Muscle of leg (tissue), 9 donors: ENCODE data around the gene ARMCX4. TPM values are rescaled to one million over a fixed set of nuclear protein-coding genes. Genes with fewer than 3 reads are reported as not detected.

Source experiments
- polyA plus RNA-seq, 8 donors: library from polyadenylated mRNA; unstranded; fragments of 120-200 nt; gene quantifications; one replicate each; pipeline versions ENCODE4 v1.2.1 to v1.2.3, GENCODE V29; 2013; ENCODE audit warnings: inconsistent platforms in 1 of 8, low replicate concordance in 1 of 8; ENCODE audit not compliant: insufficient read length in 8 of 8, insufficient read depth in 1 of 8
- total RNA-seq: library from RNA; stranded (reverse); fragments of 120-200 nt; gene quantifications from one replicate; pipeline ENCODE4 v1.2.4, GENCODE V29; 2013

Gene ARMCX4
- total and polyA plus RNA-seq, 9 donors: 18.5 to 47.6 (median 41.5) TPM

Other genes with a start within 250 kb of the ARMCX4 start
- 0.09 TPM for gene TAF7L, start 194.1 kb upstream of the ARMCX4 start, total RNA-seq
- under 1 TPM; 0.14 to 0.30 (median 0.18) TPM for gene TAF7L, start 194.1 kb upstream of the ARMCX4 start, polyA plus RNA-seq
- 3.1 TPM for gene TIMM8A, start 136.7 kb upstream of the ARMCX4 start, total RNA-seq
- gene TIMM8A, start 136.7 kb upstream of the ARMCX4 start, polyA plus RNA-seq: 10 to 100 TPM in 7 of 8 donors, 1 to 10 TPM in 1; 7.8 to 14.0 (median 11.5) TPM
- 1.5 TPM for gene BTK, start 99.3 kb upstream of the ARMCX4 start, total RNA-seq
- 1 to 10 TPM; 1.7 to 3.5 (median 2.4) TPM for gene BTK, start 99.3 kb upstream of the ARMCX4 start, polyA plus RNA-seq
- gene RPL36A, start 94.4 kb upstream of the ARMCX4 start, total RNA-seq: 2,963 TPM
- 1,000 to 10,000 TPM; 1,610 to 2,503 (median 1,687) TPM for gene RPL36A, start 94.4 kb upstream of the ARMCX4 start, polyA plus RNA-seq
- 18.0 TPM for gene GLA, start 77.5 kb upstream of the ARMCX4 start, total RNA-seq
- 10 to 100 TPM; 14.5 to 21.0 (median 16.8) TPM for gene GLA, start 77.5 kb upstream of the ARMCX4 start, polyA plus RNA-seq
- gene HNRNPH2, start 77.2 kb upstream of the ARMCX4 start, total RNA-seq: 40.8 TPM
- 10 to 100 TPM; 55.7 to 80.1 (median 69.1) TPM for gene HNRNPH2, start 77.2 kb upstream of the ARMCX4 start, polyA plus RNA-seq
- 74.7 TPM for gene ARMCX1, start 65.1 kb downstream of the ARMCX4 start, total RNA-seq
- 10 to 100 TPM; 74.0 to 82.9 (median 78.8) TPM for gene ARMCX1, start 65.1 kb downstream of the ARMCX4 start, polyA plus RNA-seq
- 104 TPM for gene ARMCX6, start 132.5 kb downstream of the ARMCX4 start, total RNA-seq
- 100 to 1,000 TPM in 7 of 8 donors, 10 to 100 TPM in 1; 90.2 to 128 (median 112) TPM for gene ARMCX6, start 132.5 kb downstream of the ARMCX4 start, polyA plus RNA-seq
- 98.3 TPM for gene ARMCX3, start 137.7 kb downstream of the ARMCX4 start, total RNA-seq
- gene ARMCX3, start 137.7 kb downstream of the ARMCX4 start, polyA plus RNA-seq: 100 to 1,000 TPM in 7 of 8 donors, 10 to 100 TPM in 1; 97.0 to 144 (median 138) TPM
- 102 TPM for gene ARMCX2, start 174.4 kb downstream of the ARMCX4 start, total RNA-seq
- gene ARMCX2, start 174.4 kb downstream of the ARMCX4 start, polyA plus RNA-seq: 100 to 1,000 TPM; 108 to 151 (median 131) TPM